Measurements from ENCODE around the gene CDC6. TPM values are rescaled to one million over a fixed set of nuclear protein-coding genes. Genes with fewer than 3 reads are reported as not detected.

CDC6 gene
- total RNA-seq, 2 donors from 2014 or later = 60.9 to 101 TPM

GRCh38 chr17:40266882-40267281 is 20.8 kb upstream of the CDC6 start:
- no peak for ATAC-seq (replicated peaks)
- no peaks in the 10 kb centered on the region for H3K9me3 Mint-ChIP-seq
- H3K4me3 Mint-ChIP-seq = no peak overlapping the region
- peaks cover 38% of the 10 kb centered on the region for H3K36me3 Mint-ChIP-seq (ENCODE audit: low read depth)
- peaks cover 9% of the 10 kb centered on the region for H3K4me1 Mint-ChIP-seq
- no peaks in the 10 kb centered on the region for H3K27me3 Mint-ChIP-seq
- H3K27ac Mint-ChIP-seq = no peak overlapping the region

- Mint-ChIP-seq H3K9me3 (no peaks in the 10 kb centered on the region), H3K36me3 (ENCODE audit: low read depth) (peaks cover 38% of the 10 kb centered on the region), H3K4me1 (no peaks in the 10 kb centered on the region), H3K27ac (no peak overlapping the region), H3K4me3 (no peak overlapping the region), H3K27me3 (no peaks in the 10 kb centered on the region)
- ATAC-seq (replicated peaks) = no peak
Observed at GRCh38 chr17:40268141-40268712, 19.5 kb upstream of the CDC6 start.

GRCh38 chr17:40278414-40278813 is 9.3 kb upstream of the CDC6 start:
- Mint-ChIP-seq H3K9me3 (no peaks in the 10 kb centered on the region), H3K4me3 (no peak overlapping the region), H3K36me3 (ENCODE audit: low read depth) (peaks cover 93% of the 10 kb centered on the region), H3K27me3 (no peaks in the 10 kb centered on the region), H3K27ac (peak overlapping the region; percentile 74), H3K4me1 (peaks cover 19% of the 10 kb centered on the region)
- ATAC-seq (replicated peaks) = no peak

- Mint-ChIP-seq H3K4me1 (peaks cover 29% of the 10 kb centered on the region), H3K36me3 (ENCODE audit: low read depth) (peaks cover 89% of the 10 kb centered on the region), H3K27me3 (no peaks in the 10 kb centered on the region), H3K27ac (no peak overlapping the region), H3K9me3 (no peaks in the 10 kb centered on the region), H3K4me3 (no peak overlapping the region)
- ATAC-seq (replicated peaks) = no peak
Observed at GRCh38 chr17:40279402-40279801, 8.3 kb upstream of the CDC6 start.

- peaks cover 34% of the 10 kb centered on the region for H3K4me1 Mint-ChIP-seq
- H3K27ac Mint-ChIP-seq = peak overlapping the region; percentile 11
- no peaks in the 10 kb centered on the region for H3K27me3 Mint-ChIP-seq
- H3K4me3 Mint-ChIP-seq = peak overlapping the region; percentile 36
- ATAC-seq (replicated peaks) = peak; percentile 31
- H3K9me3 Mint-ChIP-seq = no peaks in the 10 kb centered on the region
- peaks cover 67% of the 10 kb centered on the region for H3K36me3 Mint-ChIP-seq (ENCODE audit: low read depth)
Observed at GRCh38 chr17:40281663-40282062, 6.0 kb upstream of the CDC6 start.

GRCh38 chr17:40283662-40284061 is 4.0 kb upstream of the CDC6 start:
- ATAC-seq (replicated peaks) = peak; percentile 68
- Mint-ChIP-seq H3K27me3 (no peaks in the 10 kb centered on the region), H3K36me3 (ENCODE audit: low read depth) (peaks cover 59% of the 10 kb centered on the region), H3K4me3 (peak overlapping the region; percentile 84), H3K27ac (peak overlapping the region; percentile 79), H3K9me3 (no peaks in the 10 kb centered on the region), H3K4me1 (peaks cover 37% of the 10 kb centered on the region)

GRCh38 chr17:40284085-40284713 is 3.5 kb upstream of the CDC6 start:
- H3K36me3 Mint-ChIP-seq (ENCODE audit: low read depth) = peaks cover 59% of the 10 kb centered on the region
- H3K27me3 Mint-ChIP-seq = no peaks in the 10 kb centered on the region
- peak overlapping the region; percentile 79 for H3K27ac Mint-ChIP-seq
- ATAC-seq (replicated peaks) = no peak
- H3K9me3 Mint-ChIP-seq = no peaks in the 10 kb centered on the region
- H3K4me1 Mint-ChIP-seq = peaks cover 37% of the 10 kb centered on the region
- H3K4me3 Mint-ChIP-seq = peak overlapping the region; percentile 84

- Mint-ChIP-seq H3K36me3 (ENCODE audit: low read depth) (peaks cover 59% of the 10 kb centered on the region), H3K27ac (peak overlapping the region; percentile 97), H3K9me3 (no peaks in the 10 kb centered on the region), H3K4me3 (no peak overlapping the region), H3K27me3 (no peaks in the 10 kb centered on the region), H3K4me1 (peaks cover 45% of the 10 kb centered on the region)
- ATAC-seq (replicated peaks) = no peak
Observed at GRCh38 chr17:40286473-40286872, 1.2 kb upstream of the CDC6 start.

- Mint-ChIP-seq H3K36me3 (ENCODE audit: low read depth) (peaks cover 59% of the 10 kb centered on the region), H3K27ac (peak overlapping the region; percentile 97), H3K4me3 (peak overlapping the region; percentile 99), H3K9me3 (no peaks in the 10 kb centered on the region), H3K27me3 (no peaks in the 10 kb centered on the region), H3K4me1 (peaks cover 39% of the 10 kb centered on the region)
- no peak for ATAC-seq (replicated peaks)
Observed at GRCh38 chr17:40287159-40287493, 553 bp upstream of the CDC6 start.

GRCh38 chr17:40290629-40291280 is 3.1 kb downstream of the CDC6 start:
- peak overlapping the region; percentile 34 for H3K27ac Mint-ChIP-seq
- peaks cover 83% of the 10 kb centered on the region for H3K36me3 Mint-ChIP-seq (ENCODE audit: low read depth)
- H3K9me3 Mint-ChIP-seq = no peaks in the 10 kb centered on the region
- H3K27me3 Mint-ChIP-seq = no peaks in the 10 kb centered on the region
- ATAC-seq (replicated peaks) = no peak
- peaks cover 25% of the 10 kb centered on the region for H3K4me1 Mint-ChIP-seq
- peak overlapping the region; percentile 99 for H3K4me3 Mint-ChIP-seq

- Mint-ChIP-seq H3K9me3 (no peaks in the 10 kb centered on the region), H3K36me3 (ENCODE audit: low read depth) (peaks cover 89% of the 10 kb centered on the region), H3K4me1 (peaks cover 29% of the 10 kb centered on the region), H3K27me3 (no peaks in the 10 kb centered on the region), H3K4me3 (peak overlapping the region; percentile 99), H3K27ac (peak overlapping the region; percentile 34)
- no peak for ATAC-seq (replicated peaks)
Observed at GRCh38 chr17:40291281-40291664, 3.6 kb downstream of the CDC6 start.

GRCh38 chr17:40293363-40293762 is 5.7 kb downstream of the CDC6 start:
- no peaks in the 10 kb centered on the region for H3K27me3 Mint-ChIP-seq
- peaks cover 18% of the 10 kb centered on the region for H3K4me1 Mint-ChIP-seq
- H3K4me3 Mint-ChIP-seq = no peak overlapping the region
- no peak overlapping the region for H3K27ac Mint-ChIP-seq
- H3K36me3 Mint-ChIP-seq (ENCODE audit: low read depth) = peaks cover 99% of the 10 kb centered on the region
- ATAC-seq (replicated peaks) = no peak
- H3K9me3 Mint-ChIP-seq = no peaks in the 10 kb centered on the region

GRCh38 chr17:40295488-40296436 is 8.1 kb downstream of the CDC6 start:
- Mint-ChIP-seq H3K27ac (peak overlapping the region; percentile 39), H3K4me1 (peaks cover 9% of the 10 kb centered on the region), H3K9me3 (no peaks in the 10 kb centered on the region), H3K27me3 (no peaks in the 10 kb centered on the region), H3K36me3 (ENCODE audit: low read depth) (peaks cover 100% of the 10 kb centered on the region), H3K4me3 (peak overlapping the region; percentile 32)
- ATAC-seq (replicated peaks) = peak; percentile 99

- Mint-ChIP-seq H3K27ac (no peak overlapping the region), H3K9me3 (no peaks in the 10 kb centered on the region), H3K4me1 (peaks cover 6% of the 10 kb centered on the region), H3K4me3 (no peak overlapping the region), H3K27me3 (no peaks in the 10 kb centered on the region), H3K36me3 (ENCODE audit: low read depth) (peaks cover 100% of the 10 kb centered on the region)
- no peak for ATAC-seq (replicated peaks)
Observed at GRCh38 chr17:40297511-40297910, 9.8 kb downstream of the CDC6 start.
